SK-N-SH (cell line): ENCODE measurements around the gene BRSK1. TPM values are rescaled to one million over a fixed set of nuclear protein-coding genes. Genes with fewer than 3 reads are reported as not detected.

ENCODE experiments used
- CTCF ChIA-PET: fragments of 300-600, 350-600 bp; formaldehyde crosslinking; extraction: SDS; loops from one replicate; lab custom pipeline; 2021; lab: Yijun Ruan, JAX
- POLR2A ChIA-PET: fragments of 350-600 bp; sonication (Branson Sonifier 250); formaldehyde crosslinking; extraction: SDS; loops from one replicate; lab custom pipeline; 2020; ENCODE audit warnings: antibody characterized with exemption, inconsistent platforms; lab: Yijun Ruan, JAX
- DNase-seq: peaks from one replicate; pipeline ENCODE4 v3.0.0; 2012
- H2AFZ ChIP-seq: fragments of 200-600 bp; sonication (generic); 2 replicates; pipeline ENCODE4 v1.8.1; 2016; ENCODE audit warnings: antibody characterized with exemption, mild to moderate bottlenecking, low read depth
- H3F3A ChIP-seq: fragments of 200-600 bp; sonication (generic); replicated peaks from 2 replicates; pipeline ENCODE3; 2016; ENCODE audit warnings: antibody characterized with exemption, mild to moderate bottlenecking; ENCODE audit not compliant: insufficient read depth
- H3K27ac ChIP-seq, 2 experiments: fragments of 200-500 bp in 1 of 2; fragments of 200-600 bp in 1 of 2; sonication (Bioruptor generic) in 1 of 2; sonication (generic), shearing (Covaris generic) in 1 of 2; 2 replicates each; pipeline versions ENCODE4 v1.5.1 to v1.6.1; 2014 to 2016; ENCODE audit warnings: low read depth in 2 of 2, inconsistent platforms in 1 of 2, low read length in 1 of 2, mild to moderate bottlenecking in 1 of 2, mixed read lengths in 1 of 2
- H3K27me3 ChIP-seq: fragments of 200-600 bp; sonication (generic), shearing (Covaris generic); 2 replicates; pipeline ENCODE4 v1.6.1; 2016; ENCODE audit warnings: mixed run types; ENCODE audit not compliant: insufficient read depth
- H3K36me3 ChIP-seq, 2 experiments: fragments of 200-500 bp in 1 of 2; fragments of 200-600 bp in 1 of 2; sonication (Bioruptor generic) in 1 of 2; sonication (generic) in 1 of 2; replicated peaks in 1 of 2; 2 replicates each; pipeline versions ENCODE3 to v1.5.1; 2014 to 2016; ENCODE audit warnings: low read length in 1 of 2, mild to moderate bottlenecking in 1 of 2; ENCODE audit not compliant: insufficient read depth in 2 of 2, control insufficient read depth in 1 of 2
- H3K4me1 ChIP-seq, 2 experiments: fragments of 200-500 bp in 1 of 2; fragments of 200-600 bp in 1 of 2; sonication (Bioruptor generic) in 1 of 2; sonication (generic), shearing (Covaris generic) in 1 of 2; 2 replicates each; pipeline versions ENCODE4 v1.5.1 to v1.6.1; 2014 to 2016; ENCODE audit warnings: low read depth in 1 of 2, low read length in 1 of 2, mixed run types in 1 of 2; ENCODE audit not compliant: insufficient read depth in 2 of 2, control insufficient read depth in 1 of 2
- H3K4me2 ChIP-seq: fragments of 200-600 bp; sonication (generic), shearing (Covaris generic); 2 replicates; pipeline ENCODE4 v1.6.1; 2017; ENCODE audit warnings: mixed run types
- H3K4me3 ChIP-seq, 2 experiments: fragments of 200-500 bp in 1 of 2; fragments of 200-600 bp in 1 of 2; sonication (Bioruptor generic) in 1 of 2; sonication (generic), shearing (Covaris generic) in 1 of 2; 2 replicates each; pipeline versions ENCODE4 v1.5.1 to v1.8.1; 2014 to 2016; ENCODE audit warnings: low read depth in 2 of 2, inconsistent platforms in 1 of 2, low read length in 1 of 2, mild to moderate bottlenecking in 1 of 2, mixed read lengths in 1 of 2, moderate library complexity in 1 of 2
- H3K79me2 ChIP-seq: fragments of 200-600 bp; sonication (generic); 2 replicates; pipeline ENCODE4 v1.8.1; 2017; ENCODE audit warnings: mild to moderate bottlenecking; ENCODE audit not compliant: insufficient read depth
- H3K9ac ChIP-seq: fragments of 200-600 bp; sonication (generic); 2 replicates; pipeline ENCODE4 v1.6.1; 2017; ENCODE audit warnings: mixed run types
- H3K9me2 ChIP-seq: fragments of 200-600 bp; sonication (generic); 2 replicates; pipeline ENCODE4 v1.6.1; 2017; ENCODE audit warnings: mixed run types
- H3K9me3 ChIP-seq: fragments of 200-600 bp; sonication (generic); 2 replicates; pipeline ENCODE4 v1.6.1; 2017; ENCODE audit warnings: mixed run types, mild to moderate bottlenecking, moderate library complexity
- H4K20me1 ChIP-seq: fragments of 200-600 bp; sonication (generic); 2 replicates; pipeline ENCODE4 v1.6.1; 2017; ENCODE audit warnings: mild to moderate bottlenecking, mixed run types; ENCODE audit not compliant: insufficient read depth
- CHD2 ChIP-seq: fragments of 150-350 bp; IDR thresholded peaks from 2 replicates; pipeline ENCODE4 v1.6.1; 2018; ENCODE audit warnings: low read length; ENCODE audit not compliant: partially characterized antibody
- ELF1 ChIP-seq: IDR thresholded peaks from 2 replicates; pipeline ENCODE4 v1.4.0; 2012
- EZH2phosphoT487 ChIP-seq: fragments of 200-600 bp; sonication (generic); IDR thresholded peaks from 2 replicates; pipeline ENCODE4 v1.6.1; 2017; ENCODE audit warnings: low read depth, mixed run types, mild to moderate bottlenecking, antibody characterized with exemption, moderate library complexity, borderline replicate concordance
- FOXM1 ChIP-seq: IDR thresholded peaks from 2 replicates; pipeline ENCODE4 v1.4.0; 2012; ENCODE audit warnings: low read depth, mild to moderate bottlenecking
- GATA2 ChIP-seq: sonication (generic); formaldehyde crosslinking; IDR thresholded peaks from 2 replicates; pipeline ENCODE4 v1.5.0; 2020; ENCODE audit warnings: mild to moderate bottlenecking, missing genetic modification reagents
- JUND ChIP-seq: IDR thresholded peaks from 2 replicates; pipeline ENCODE4 v1.4.0; 2012
- NFIC ChIP-seq: IDR thresholded peaks from 2 replicates; pipeline ENCODE4 v1.4.0; 2012; ENCODE audit warnings: borderline replicate concordance
- RAD21 ChIP-seq: IDR thresholded peaks from 2 replicates; pipeline ENCODE4 v1.6.1; 2012; ENCODE audit warnings: mild to moderate bottlenecking, low read length
- SIN3A ChIP-seq: IDR thresholded peaks from 2 replicates; pipeline ENCODE4 v1.6.1; 2012; ENCODE audit warnings: low read depth, mild to moderate bottlenecking, low read length, moderate library complexity, borderline replicate concordance
- WGBS: methylation state at CpG from one replicate; pipeline ENCODE4 v1.1.6; 2017; ENCODE audit warnings: low lambda C conversion rate; 5-methylcytosine and 5-hydroxymethylcytosine counted together
- polyA plus RNA-seq, 3 experiments: library from polyadenylated mRNA; depleted of rRNA; stranded (reverse); fragments of >200 nt; gene quantifications; 2 replicates each; pipeline ENCODE4 v1.2.3, GENCODE V29; 2012

BRSK1 gene
- polyA plus RNA-seq, 1 of the 3 experiments (the other 2 are of a cell fraction) = 49.7 TPM

DNA sequence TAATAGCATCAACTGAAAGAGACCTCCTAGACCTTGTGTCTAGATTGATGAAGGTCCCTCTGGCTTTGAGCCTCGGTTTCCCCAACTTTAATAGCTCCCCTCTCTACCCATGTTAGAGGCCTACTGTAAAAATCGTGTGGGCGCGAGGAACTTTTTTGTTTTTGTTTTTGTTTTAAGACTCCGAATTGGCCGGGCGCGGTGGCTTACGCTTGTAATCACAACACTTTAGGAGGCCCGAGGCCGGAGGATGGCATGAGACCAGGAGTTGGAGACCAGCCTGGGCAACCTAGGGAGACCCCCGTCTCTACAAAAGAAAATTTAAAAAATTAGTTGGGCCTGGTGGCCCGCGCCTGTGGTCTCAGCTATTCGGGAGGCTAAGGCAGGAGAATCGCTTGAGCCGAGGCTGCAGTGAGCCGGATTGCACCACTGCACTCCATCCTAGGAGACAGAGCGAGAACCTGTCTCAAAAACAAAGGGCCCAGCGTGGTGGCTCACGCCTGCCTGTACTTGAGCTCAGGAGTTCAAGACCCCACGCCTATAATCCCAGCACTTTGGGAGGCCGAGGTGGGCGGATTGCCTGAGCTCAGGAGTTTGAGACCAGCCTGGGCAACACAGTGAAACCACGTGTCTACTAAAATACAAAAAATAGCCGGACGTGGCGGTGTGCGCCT, 24.1 kb upstream of the BRSK1 start:
- H2AFZ ChIP-seq = peak overlapping the region; percentile 69
- peak overlapping the region; percentile 74 for H3K4me2 ChIP-seq
- H3K27me3 ChIP-seq = no peaks in the 10 kb centered on the region
- no peaks in the 10 kb centered on the region for H3K9me3 ChIP-seq
- peak overlapping the region; percentile 43 to 57 for H3K4me3 ChIP-seq
- H3K36me3 ChIP-seq = peaks cover 0 to 4% of the 10 kb centered on the region in 2 experiments
- WGBS = 52% methylated on average over 28 of the region's 29 CpGs
- TF ChIP-seq GATA2 = 0 out of 2 replicates have a peak, but pooled peaks have one; percentile 10
- no peak for TF ChIP-seq EZH2phosphoT487
- peak overlapping the region; percentile 84 to 98 for H3K27ac ChIP-seq
- H3K9me2 ChIP-seq = no peaks in the 10 kb centered on the region
- CTCF ChIA-PET = interaction anchor here (0.7 to 2.2 kb wide), 11 partner anchors 19 to 159 kb away, joined by 3 to 7 read pairs (median 5); partner anchors contain the start of genes DNAAF3 and TMEM86B
- peaks cover 35% of the 10 kb centered on the region for H4K20me1 ChIP-seq
- peaks cover 40% of the 10 kb centered on the region for H3K79me2 ChIP-seq
- H3F3A ChIP-seq = peaks cover 2% of the 10 kb centered on the region
- POLR2A ChIA-PET = interaction anchor here (0.7 to 2.3 kb wide), 12 partner anchors 9 to 148 kb away, joined by 3 to 19 read pairs (median 7); partner anchors contain the start of genes HSPBP1, KMT5C, SYT5 and TMEM86B
- H3K9ac ChIP-seq = peak overlapping the region; percentile 79
- no peak for DNase-seq
- peaks cover 17 to 26% of the 10 kb centered on the region in 2 experiments; a peak in 3 of 4 replicates for H3K4me1 ChIP-seq

GRCh38 chr19:55261671-55262126, 22.1 kb upstream of the BRSK1 start:
- Histone ChIP-seq H3K27ac (no peak overlapping the region), H3K9ac (no peak overlapping the region), H3F3A (peaks cover 2% of the 10 kb centered on the region), H3K36me3 (peaks cover 0 to 5% of the 10 kb centered on the region in 2 experiments), H3K4me3 (no peak overlapping the region), H3K4me1 (peaks cover 9 to 15% of the 10 kb centered on the region in 2 experiments; a peak in 3 of 4 replicates), H3K9me2 (no peaks in the 10 kb centered on the region), H4K20me1 (peaks cover 15% of the 10 kb centered on the region), H3K27me3 (no peaks in the 10 kb centered on the region), H3K4me2 (no peak overlapping the region), H2AFZ (no peak overlapping the region), H3K79me2 (peaks cover 20% of the 10 kb centered on the region), H3K9me3 (no peaks in the 10 kb centered on the region)
- peak; percentile 32 for DNase-seq
- no peak for TF ChIP-seq NFIC
- TF ChIP-seq JUND = no peak
- WGBS = 99% methylated on average over 11 of the region's 13 CpGs
- CTCF ChIA-PET = interaction anchor here (1.1 to 1.3 kb wide), 3 partner anchors 16 to 101 kb away, joined by 3 read pairs; partner anchors contain the start of gene TMEM86B
- POLR2A ChIA-PET = interaction anchor here (0.9 kb wide), 1 partner anchor 13 kb away, joined by 10 read pairs; no protein-coding TSS in a partner anchor

DNA sequence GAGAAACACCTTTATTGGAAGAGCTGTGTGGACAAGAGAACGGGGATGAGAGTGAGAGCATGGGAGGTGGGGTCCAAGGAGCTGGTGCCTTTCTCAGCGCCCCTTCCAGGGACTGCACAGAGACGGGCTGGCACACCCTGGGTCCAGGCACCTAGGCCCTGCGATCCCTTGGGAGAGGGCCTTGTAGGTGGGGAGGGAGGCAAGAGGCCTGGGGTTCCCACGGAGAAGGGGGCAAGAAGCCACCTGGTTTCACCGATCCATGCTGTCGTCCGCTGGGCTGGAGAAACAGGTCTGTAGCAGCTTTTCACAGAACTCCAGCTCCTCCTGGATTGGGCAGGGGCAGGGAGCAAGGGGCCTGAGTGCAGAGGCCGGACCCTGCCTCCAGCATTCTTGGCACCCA, 21.4 kb upstream of the BRSK1 start:
- no peak overlapping the region for H3K4me3 ChIP-seq
- POLR2A ChIA-PET = no interaction called here

More for the DNA sequence above, 21.4 kb upstream of the BRSK1 start:
- H3K9me2 ChIP-seq = no peaks in the 10 kb centered on the region
- DNase-seq = no peak
- peaks cover 13% of the 10 kb centered on the region for H3K79me2 ChIP-seq
- H4K20me1 ChIP-seq = peaks cover 8% of the 10 kb centered on the region
- peaks cover 2% of the 10 kb centered on the region for H3F3A ChIP-seq
- H3K9ac ChIP-seq = no peak overlapping the region
- CTCF ChIA-PET = interaction anchor here (1.3 kb wide), 1 partner anchor 101 kb away, joined by 3 read pairs; no protein-coding TSS in a partner anchor
- H3K36me3 ChIP-seq = peaks cover 0 to 4% of the 10 kb centered on the region in 2 experiments
- no peak overlapping the region for H3K27ac ChIP-seq
- WGBS = 89% methylated on average over 9 of the region's 9 CpGs
- TF ChIP-seq SIN3A (no peak), RAD21 (no peak), ELF1 (no peak), FOXM1 (no peak), CHD2 (no peak)
- no peak overlapping the region for H3K4me2 ChIP-seq
- H2AFZ ChIP-seq = no peak overlapping the region
- peaks cover 6 to 8% of the 10 kb centered on the region in 2 experiments; a peak in 3 of 4 replicates for H3K4me1 ChIP-seq
- H3K27me3 ChIP-seq = no peaks in the 10 kb centered on the region
- no peaks in the 10 kb centered on the region for H3K9me3 ChIP-seq
